Activated naive CD4-positive, alpha-beta T cell treated with anti-CD3 and anti-CD28 coated beads, Interleukin-2, amount 50 U/mL, for 72 hours (primary cell): ENCODE data around the gene CD200R1. TPM values are rescaled to one million over a fixed set of nuclear protein-coding genes. Genes with fewer than 3 reads are reported as not detected.

ENCODE experiments used
- ATAC-seq, 2 donors: fragments of 150-1000 bp; cut with Tn5 transposase; 2 replicates each; pipeline ENCODE4 v1.10.0; 2021; ENCODE audit warnings: mild to moderate bottlenecking in 2 of 2, moderate library complexity in 2 of 2
- DNase-seq, 2 donors: peaks; one replicate each; pipeline ENCODE4 v3.0.0; 2021 to 2022; ENCODE audit warnings: low spot score in 2 of 2
- H3K27ac Mint-ChIP-seq, 2 donors: one replicate each; pipeline ENCODE4 v1.8.0; 2022; ENCODE audit warnings: mild to moderate bottlenecking in 2 of 2, mixed read lengths in 2 of 2
- H3K36me3 Mint-ChIP-seq, 2 donors: one replicate each; pipeline ENCODE4 v1.8.0; 2022; ENCODE audit warnings: mixed read lengths in 2 of 2
- H3K9me3 Mint-ChIP-seq, 2 donors: one replicate each; pipeline ENCODE4 v1.8.0; 2022; ENCODE audit warnings: mixed read lengths in 2 of 2
- total RNA-seq, 2 donors: library from RNA; stranded (reverse); gene quantifications; one replicate each; pipeline ENCODE4 v1.2.3, GENCODE V29; 2022

Gene CD200R1
- total RNA-seq, 2 donors from 2014 or later = 2.4 to 3.5 TPM

GRCh38 chr3:112982710-112983109 is 7.8 kb upstream of the CD200R1 start:
- no peak for ATAC-seq
- H3K9me3 Mint-ChIP-seq = no peaks in the 10 kb centered on the region
- H3K36me3 Mint-ChIP-seq = peaks cover 5% of the 10 kb centered on the region in 2 donors
- no peak for DNase-seq
- no peak overlapping the region for H3K27ac Mint-ChIP-seq

- no peak overlapping the region for H3K27ac Mint-ChIP-seq
- no peak for ATAC-seq
- peaks cover 5% of the 10 kb centered on the region in 2 donors for H3K36me3 Mint-ChIP-seq
These were observed 5.2 kb upstream of the CD200R1 start for GRCh38 chr3:112980080-112980479.

GRCh38 chr3:112979244-112979832 is 4.4 kb upstream of the CD200R1 start:
- Mint-ChIP-seq H3K9me3 (no peaks in the 10 kb centered on the region), H3K36me3 (peaks cover 5% of the 10 kb centered on the region in 2 donors), H3K27ac (no peak overlapping the region)
- DNase-seq = no peak
- no peak for ATAC-seq

More at GRCh38 chr3:112980080-112980479, 5.2 kb upstream of the CD200R1 start:
- no peaks in the 10 kb centered on the region for H3K9me3 Mint-ChIP-seq
- no peak for DNase-seq

- H3K27ac Mint-ChIP-seq = peak overlapping the region in 1 of 2 donors; percentile 74
- DNase-seq (no peak), ATAC-seq (no peak)
- H3K9me3 Mint-ChIP-seq = no peaks in the 10 kb centered on the region
- peaks cover under 1 to 5% of the 10 kb centered on the region in 2 donors for H3K36me3 Mint-ChIP-seq
These were observed 2.0 kb upstream of the CD200R1 start for GRCh38 chr3:112976953-112977352.

GRCh38 chr3:112976001-112976400 is 1.1 kb upstream of the CD200R1 start:
- H3K9me3 Mint-ChIP-seq = no peaks in the 10 kb centered on the region
- H3K36me3 Mint-ChIP-seq = peaks cover 0 to 5% of the 10 kb centered on the region in 2 donors
- H3K27ac Mint-ChIP-seq = peak overlapping the region; percentile 52 to 77
- ATAC-seq = no peak
- DNase-seq = no peak

- ATAC-seq (peak; percentile 4 to 27), DNase-seq (no peak)
- peaks cover 0 to 5% of the 10 kb centered on the region in 2 donors for H3K36me3 Mint-ChIP-seq
- no peaks in the 10 kb centered on the region for H3K9me3 Mint-ChIP-seq
- peak overlapping the region; percentile 77 to 94 for H3K27ac Mint-ChIP-seq
These were observed 755 bp downstream of the CD200R1 start for GRCh38 chr3:112974178-112974517.

- no peaks in the 10 kb centered on the region for H3K9me3 Mint-ChIP-seq
- H3K36me3 Mint-ChIP-seq = peaks cover 0 to 5% of the 10 kb centered on the region in 2 donors
- H3K27ac Mint-ChIP-seq = peak overlapping the region; percentile 77 to 94
- DNase-seq (peak in 1 of 2 donors; percentile 45), ATAC-seq (peak; percentile 84 to 95)
These were observed 1.4 kb downstream of the CD200R1 start for GRCh38 chr3:112973325-112974177.

GRCh38 chr3:112972158-112972557 is 2.7 kb downstream of the CD200R1 start:
- ATAC-seq (no peak), DNase-seq (no peak)
- Mint-ChIP-seq H3K9me3 (no peaks in the 10 kb centered on the region), H3K27ac (peak overlapping the region in 1 of 2 donors; percentile 6), H3K36me3 (peaks cover 0 to 4% of the 10 kb centered on the region in 2 donors)

- no peak for DNase-seq
- peak overlapping the region in 1 of 2 donors; percentile 41 for H3K27ac Mint-ChIP-seq
- H3K36me3 Mint-ChIP-seq = peaks cover 25 to 33% of the 10 kb centered on the region in 2 donors
- ATAC-seq = peak in 1 of 2 donors; percentile 49
- H3K9me3 Mint-ChIP-seq = peaks cover 17% of the 10 kb centered on the region in 2 donors
These were observed 7.1 kb downstream of the CD200R1 start for GRCh38 chr3:112967828-112968227.

- ATAC-seq = peak in 1 of 2 donors; percentile 41
- peaks cover 27 to 35% of the 10 kb centered on the region in 2 donors for H3K36me3 Mint-ChIP-seq
- peaks cover 18% of the 10 kb centered on the region in 2 donors for H3K9me3 Mint-ChIP-seq
- H3K27ac Mint-ChIP-seq = peak overlapping the region; percentile 2 to 41
- DNase-seq = no peak
These were observed 7.5 kb downstream of the CD200R1 start for GRCh38 chr3:112967425-112967824.

- peaks cover 18 to 20% of the 10 kb centered on the region in 2 donors for H3K9me3 Mint-ChIP-seq
- peaks cover 35% of the 10 kb centered on the region in 2 donors for H3K36me3 Mint-ChIP-seq
- ATAC-seq (no peak), DNase-seq (no peak)
- peak overlapping the region in 1 of 2 donors; percentile 41 for H3K27ac Mint-ChIP-seq
These were observed 8.3 kb downstream of the CD200R1 start for GRCh38 chr3:112966633-112967032.

- Mint-ChIP-seq H3K27ac (no peak overlapping the region), H3K9me3 (peaks cover 18 to 23% of the 10 kb centered on the region in 2 donors), H3K36me3 (peaks cover 35 to 39% of the 10 kb centered on the region in 2 donors)
- DNase-seq (no peak), ATAC-seq (no peak)
These were observed 9.2 kb downstream of the CD200R1 start for GRCh38 chr3:112965656-112966055.

GRCh38 chr3:112963683-112964082 is 11.2 kb downstream of the CD200R1 start:
- DNase-seq = no peak
- peaks cover 35 to 39% of the 10 kb centered on the region in 2 donors for H3K36me3 Mint-ChIP-seq

GRCh38 chr3:112958811-112959560 is 15.9 kb downstream of the CD200R1 start:
- Mint-ChIP-seq H3K9me3 (peaks cover 16 to 24% of the 10 kb centered on the region in 2 donors), H3K36me3 (peaks cover 20 to 41% of the 10 kb centered on the region in 2 donors), H3K27ac (peak overlapping the region in 1 of 2 donors; percentile 68)
- DNase-seq (no peak), ATAC-seq (peak; percentile 91 to 99)

More at GRCh38 chr3:112963683-112964082, 11.2 kb downstream of the CD200R1 start:
- Mint-ChIP-seq H3K9me3 (peaks cover 18 to 23% of the 10 kb centered on the region in 2 donors), H3K27ac (no peak overlapping the region)
- no peak for ATAC-seq

- Mint-ChIP-seq H3K27ac (no peak overlapping the region), H3K36me3 (peaks cover 12 to 18% of the 10 kb centered on the region in 2 donors)
These were observed 18.6 kb downstream of the CD200R1 start for GRCh38 chr3:112956351-112956750.

GRCh38 chr3:112948346-112948838 is 26.5 kb downstream of the CD200R1 start:
- DNase-seq (no peak), ATAC-seq (no peak)
- peaks cover 21 to 35% of the 10 kb centered on the region in 2 donors for H3K36me3 Mint-ChIP-seq
- H3K9me3 Mint-ChIP-seq = peaks cover 0 to 4% of the 10 kb centered on the region in 2 donors
- no peak overlapping the region for H3K27ac Mint-ChIP-seq

More at GRCh38 chr3:112956351-112956750, 18.6 kb downstream of the CD200R1 start:
- DNase-seq = no peak
- H3K9me3 Mint-ChIP-seq = peaks cover 9 to 12% of the 10 kb centered on the region in 2 donors
- no peak for ATAC-seq
